HEK293 (cell line): ENCODE data around the gene SPEG.

ENCODE experiments used
- CTCF ChIA-PET: fragments of 350-600 bp; formaldehyde crosslinking; extraction: SDS; loops from one replicate; lab custom pipeline; 2021; ENCODE audit warnings: antibody characterized with exemption; lab: Yijun Ruan, JAX
- POLR2A ChIA-PET: fragments of 300-600 bp; formaldehyde crosslinking; extraction: SDS; loops from one replicate; lab custom pipeline; 2020; ENCODE audit warnings: antibody characterized with exemption, inconsistent platforms; lab: Yijun Ruan, JAX
- H3K27ac ChIP-seq: fragments of 200-500 bp; sonication (Bioruptor generic); 2 replicates; pipeline ENCODE4 v1.5.1; 2014; ENCODE audit warnings: low read depth, low read length, control low read depth, inconsistent platforms; ENCODE audit errors: extremely low read depth
- H3K36me3 ChIP-seq, 2 experiments: fragments of 200-500 bp in 1 of 2; sonication (Bioruptor generic) in 1 of 2; 1 replicate in 1 of 2; 2 replicates in 1 of 2; pipeline ENCODE4 v1.5.1; 2014 to 2017; ENCODE audit warnings: inconsistent platforms in 2 of 2, low read length in 2 of 2; ENCODE audit not compliant: control insufficient read depth in 2 of 2, insufficient read depth in 1 of 2
- H3K4me1 ChIP-seq: fragments of 200-500 bp; sonication (Bioruptor generic); 2 replicates; pipeline ENCODE4 v1.5.1; 2014; ENCODE audit warnings: mild to moderate bottlenecking, low read length, inconsistent platforms; ENCODE audit not compliant: control insufficient read depth, insufficient read depth
- H3K4me3 ChIP-seq: 2 replicates; pipeline ENCODE4 v1.5.1; 2011; ENCODE audit warnings: low read depth, mild to moderate bottlenecking, control low read depth, low read length, moderate library complexity
- H3K9me3 ChIP-seq: fragments of 200-500 bp; sonication (Bioruptor generic); 2 replicates; pipeline ENCODE4 v1.5.1; 2014; ENCODE audit warnings: low read depth, low read length, inconsistent platforms; ENCODE audit not compliant: control insufficient read depth, insufficient read depth
- CTCF ChIP-seq: fragments of 450-650 bp; formaldehyde crosslinking; IDR thresholded peaks from 2 replicates; pipeline ENCODE4 v1.5.1; 2016; ENCODE audit warnings: missing biosample characterization, missing genetic modification characterization
- EGR2 ChIP-seq: fragments of 450-650 bp; formaldehyde crosslinking; IDR thresholded peaks from 2 replicates; pipeline ENCODE4 v1.5.1; 2016; ENCODE audit warnings: low read depth, missing biosample characterization, missing genetic modification characterization
- HOXC10 ChIP-seq: sonication (generic); formaldehyde crosslinking; IDR thresholded peaks from 2 replicates; pipeline ENCODE4 v1.8.1; 2023; ENCODE audit warnings: mild to moderate bottlenecking, missing genetic modification reagents
- PATZ1 ChIP-seq: fragments of 450-650 bp; formaldehyde crosslinking; IDR thresholded peaks from 2 replicates; pipeline ENCODE4 v1.5.1; 2016; ENCODE audit warnings: missing biosample characterization, missing genetic modification characterization
- ZBTB17 ChIP-seq: fragments of 450-650 bp; formaldehyde crosslinking; IDR thresholded peaks from 2 replicates; pipeline ENCODE4 v1.5.1; 2016; ENCODE audit warnings: missing biosample characterization, missing genetic modification characterization
- ZBTB6 ChIP-seq: fragments of 450-650 bp; formaldehyde crosslinking; IDR thresholded peaks from 2 replicates; pipeline ENCODE4 v1.5.1; 2017; ENCODE audit warnings: missing biosample characterization, missing genetic modification characterization
- ZBTB8A ChIP-seq: fragments of 450-650 bp; formaldehyde crosslinking; IDR thresholded peaks from 2 replicates; pipeline ENCODE4 v1.5.1; 2016; ENCODE audit warnings: missing biosample characterization, missing genetic modification characterization
- ZFHX2 ChIP-seq: fragments of 450-650 bp; formaldehyde crosslinking; conservative IDR thresholded peaks from 2 replicates; pipeline ENCODE4 v1.5.1; 2016; ENCODE audit warnings: missing biosample characterization, missing genetic modification characterization
- ZNF362 ChIP-seq: fragments of 450-650 bp; formaldehyde crosslinking; IDR thresholded peaks from 2 replicates; pipeline ENCODE4 v1.5.1; 2016; ENCODE audit warnings: missing biosample characterization, missing genetic modification characterization
- ZNF366 ChIP-seq: fragments of 450-650 bp; formaldehyde crosslinking; conservative IDR thresholded peaks from 2 replicates; pipeline ENCODE4 v1.5.1; 2016; ENCODE audit warnings: missing biosample characterization, missing genetic modification characterization
- ZNF426 ChIP-seq: fragments of 450-650 bp; formaldehyde crosslinking; IDR thresholded peaks from 2 replicates; pipeline ENCODE4 v1.5.1; 2017; ENCODE audit warnings: missing biosample characterization, missing genetic modification characterization, mild to moderate bottlenecking, inconsistent platforms, moderate library complexity
- ZNF654 ChIP-seq: fragments of 450-650 bp; formaldehyde crosslinking; IDR thresholded peaks from 2 replicates; pipeline ENCODE4 v1.5.1; 2016; ENCODE audit warnings: low read depth, missing biosample characterization, missing genetic modification characterization
- ZNF701 ChIP-seq: fragments of 450-650 bp; formaldehyde crosslinking; IDR thresholded peaks from 2 replicates; pipeline ENCODE4 v1.5.1; 2016; ENCODE audit warnings: missing biosample characterization, missing genetic modification characterization
- ZSCAN23 ChIP-seq: fragments of 450-650 bp; formaldehyde crosslinking; IDR thresholded peaks from 2 replicates; pipeline ENCODE4 v1.5.1; 2016; ENCODE audit warnings: missing biosample characterization, missing genetic modification characterization

SPEG gene

GRCh38 chr2:219430633-219431615 is 3.7 kb upstream of the SPEG start:
- TF ChIP-seq ZSCAN23, result no peak
- TF ChIP-seq ZBTB6 (tag by site-specific recombination), result no peak
- TF ChIP-seq ZNF366 (tag by site-specific recombination), result peak; percentile 49
- TF ChIP-seq ZNF654, result peak; percentile 22
- TF ChIP-seq CTCF (tag by site-specific recombination), result peak; percentile 73; the same call in 1 of the 2 replicates
- TF ChIP-seq ZBTB8A (tag by site-specific recombination), result peak; percentile 84
- no peaks in the 10 kb centered on the region for H3K9me3 ChIP-seq
- ChIA-PET POLR2A (interaction anchor here (0.7 kb wide), 1 partner anchor 45 kb away, joined by 4 read pairs; no protein-coding TSS in a partner anchor), CTCF (interaction anchor here (0.6 to 4.2 kb wide), 13 partner anchors 8 to 1842 kb away, joined by 3 to 20 read pairs (median 4); partner anchors contain the start of gene DNAJB2)
- no peak overlapping the region for H3K4me3 ChIP-seq
- H3K27ac ChIP-seq, result no peak overlapping the region
- H3K36me3 ChIP-seq, result no peaks in the 10 kb centered on the region
- H3K4me1 ChIP-seq, result no peaks in the 10 kb centered on the region

- Histone ChIP-seq H3K27ac (no peak overlapping the region), H3K4me3 (no peak overlapping the region), H3K4me1 (no peaks in the 10 kb centered on the region), H3K36me3 (no peaks in the 10 kb centered on the region), H3K9me3 (no peaks in the 10 kb centered on the region)
- TF ChIP-seq CTCF (tag by site-specific recombination) (peak; percentile 45; the same call in 1 of the 2 replicates), PATZ1 (tag by site-specific recombination) (0 out of 2 replicates have a peak, but pooled peaks have one; percentile 28), HOXC10 (CRISPR knock-in tag) (no peak), ZBTB17 (peak; percentile 48), ZNF654 (peak; percentile 54), ZNF362 (0 out of 2 replicates have a peak, but pooled peaks have one; percentile 48), ZNF701 (tag by site-specific recombination) (no peak), ZFHX2 (tag by site-specific recombination) (peak; percentile 73), ZNF426 (tag by site-specific recombination) (no peak), EGR2 (tag by site-specific recombination) (peak; percentile 63)
- ChIA-PET POLR2A (no interaction called here), CTCF (interaction anchor here (0.5 to 1.9 kb wide), 10 partner anchors 13 to 283 kb away, joined by 3 to 22 read pairs (median 4); no protein-coding TSS in a partner anchor)
Observed at GRCh38 chr2:219433666-219434467, 776 bp upstream of the SPEG start.
